K562 (cell line): Measurements from ENCODE around the gene KRTCAP2. TPM values are rescaled to one million over a fixed set of nuclear protein-coding genes. Genes with fewer than 3 reads are reported as not detected.

ENCODE experiments used
- E2F1 ChIP-seq: sonication (generic); formaldehyde crosslinking; IDR thresholded peaks from 2 replicates; pipeline ENCODE4 v1.8.1; 2023; ENCODE audit warnings: mild to moderate bottlenecking, missing genetic modification reagents, moderate library complexity
- ELF1 ChIP-seq: fragments of 200-800 bp; sonication (Bioruptor generic); IDR thresholded peaks from 2 replicates; pipeline ENCODE4 v1.6.1; 2016; ENCODE audit warnings: missing genetic modification characterization, missing compliant biosample characterization
- FOXA3 ChIP-seq, 2 experiments: fragments of 450-650 bp in 1 of 2; sonication (generic) in 1 of 2; formaldehyde crosslinking; IDR thresholded peaks in 1 of 2; conservative IDR thresholded peaks in 1 of 2; 2 replicates each; pipeline versions ENCODE4 v1.4.0 to v1.8.0; 2020 to 2022; ENCODE audit warnings: mild to moderate bottlenecking in 2 of 2, missing genetic modification reagents in 1 of 2
- GABPB2 ChIP-seq: fragments of 250-450 bp; sonication (Bioruptor Pico); conservative IDR thresholded peaks from 2 replicates; pipeline ENCODE4 v1.5.1; 2021; ENCODE audit warnings: mild to moderate bottlenecking
- NR2C2 ChIP-seq, 2 experiments: fragments of 200-800 bp in 1 of 2; sonication (Bioruptor generic) in 1 of 2; sonication (generic) in 1 of 2; formaldehyde crosslinking in 1 of 2; IDR thresholded peaks; 2 replicates each; pipeline versions ENCODE4 v1.6.1 to v1.8.0; 2016 to 2022; ENCODE audit warnings: mild to moderate bottlenecking in 1 of 2, missing compliant biosample characterization in 1 of 2, missing genetic modification characterization in 1 of 2, missing genetic modification reagents in 1 of 2
- RBM14 ChIP-seq: fragments of 200-400 bp; formaldehyde crosslinking; IDR thresholded peaks from 2 replicates; pipeline ENCODE4 v1.6.1; 2018; ENCODE audit warnings: low read depth, mild to moderate bottlenecking, low read length, moderate library complexity, borderline replicate concordance; ENCODE audit not compliant: insufficient read depth
- SIX5 ChIP-seq, 2 experiments: IDR thresholded peaks; 2 replicates each; pipeline ENCODE4 v1.6.1; 2011; ENCODE audit warnings: low read length in 2 of 2, borderline replicate concordance in 1 of 2, low read depth in 1 of 2, mild to moderate bottlenecking in 1 of 2, moderate library complexity in 1 of 2; ENCODE audit not compliant: insufficient read depth in 1 of 2
- YY1 ChIP-seq, 3 experiments: IDR thresholded peaks; 2 replicates each; pipeline ENCODE4 v1.6.1; 2011; ENCODE audit warnings: low read length in 2 of 3, mild to moderate bottlenecking in 2 of 3, moderate library complexity in 2 of 3, borderline replicate concordance in 1 of 3, control low read depth in 1 of 3, low read depth in 1 of 3; ENCODE audit not compliant: insufficient read depth in 3 of 3, insufficient replicate concordance in 2 of 3, control insufficient read depth in 1 of 3, insufficient read length in 1 of 3; ENCODE audit errors: extremely low read depth in 1 of 3
- ZBTB9 ChIP-seq: fragments of 450-650 bp; formaldehyde crosslinking; IDR thresholded peaks from 2 replicates; pipeline ENCODE4 v1.4.0; 2020; ENCODE audit warnings: mild to moderate bottlenecking, moderate library complexity
- ZNF263 ChIP-seq: sonication (generic); formaldehyde crosslinking; IDR thresholded peaks from 2 replicates; pipeline ENCODE4 v1.8.0; 2022; ENCODE audit warnings: mild to moderate bottlenecking, missing genetic modification reagents, borderline replicate concordance
- ZNF316 ChIP-seq: fragments of 450-650 bp; IDR thresholded peaks from 2 replicates; pipeline ENCODE4 v1.6.1; 2016
- polyA plus RNA-seq, 8 experiments: library from polyadenylated mRNA; depleted of rRNA in 4 of 8; stranded (reverse) in 5 of 8; unstranded in 3 of 8; fragments of >200 nt; fragmentation: Nextera tagmentation in 2 of 8; fragmentation: Illumina TruSeq in 1 of 8; extraction: Ambion mirVana in 2 of 8; extraction: Trizol in 1 of 8; gene quantifications; 2 replicates each; pipeline versions ENCODE4 v1.2.1 to v1.2.3, GENCODE V29; 2011 to 2014; ENCODE audit warnings: inconsistent platforms in 1 of 8, missing spikeins in 1 of 8
- total RNA-seq, 7 experiments: library from RNA; depleted of rRNA in 6 of 7; stranded (reverse); fragments of >200 nt in 6 of 7; fragmentation: Illumina TruSeq in 2 of 7; extraction: Trizol in 2 of 7; gene quantifications; 2 replicates each; pipeline versions ENCODE4 v1.2.1 to v1.2.3, GENCODE V29; 2011 to 2021; ENCODE audit warnings: low replicate concordance in 1 of 7
- TF ChIP-seq, protein P1 (sequence below): IDR thresholded peaks from 2 replicates; pipeline ENCODE4 v1.6.1; 2011; ENCODE audit not compliant: insufficient read length; ENCODE audit errors: extremely low read depth
- TF ChIP-seq, protein P2 (sequence below): fragments of 450-650 bp; IDR thresholded peaks from 2 replicates; pipeline ENCODE4 v1.6.1; 2016
- TF ChIP-seq, protein P3 (sequence below), 2 experiments: fragments of 150-350 bp in 1 of 2; IDR thresholded peaks; 2 replicates each; pipeline ENCODE4 v1.6.1; 2012 to 2016; ENCODE audit warnings: low read depth in 2 of 2, low read length in 2 of 2, mild to moderate bottlenecking in 1 of 2, moderate library complexity in 1 of 2
- TF ChIP-seq, protein P4 (sequence below): fragments of 450-650 bp; IDR thresholded peaks from 2 replicates; pipeline ENCODE4 v1.6.1; 2017; ENCODE audit warnings: antibody characterized with exemption

The KRTCAP2 gene
- total and polyA plus RNA-seq, 9 of the 15 experiments (the other 6 are each of a cell fraction or from before 2014, with no cell fraction given) = 126 to 436 (median 244) TPM

DNA sequence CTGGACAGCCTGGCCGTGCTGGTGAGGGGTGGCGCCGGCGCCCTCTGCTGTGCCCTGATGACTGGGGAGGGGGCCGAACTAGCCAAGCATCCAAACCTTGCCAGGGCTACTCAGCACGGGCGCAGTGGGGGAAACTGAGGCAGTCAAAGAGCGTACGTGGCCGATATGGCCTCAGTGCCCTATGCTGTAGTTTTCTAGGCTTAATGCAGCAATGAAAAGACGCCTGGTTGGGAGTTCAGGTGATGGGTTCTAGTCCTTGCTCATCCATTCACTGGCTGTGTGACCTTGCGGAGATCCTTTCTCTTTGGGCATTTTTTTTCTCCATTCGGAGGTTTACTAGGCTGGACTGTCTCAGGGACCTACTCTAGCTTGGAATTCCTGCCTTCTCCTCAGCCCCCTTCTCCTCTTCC is 36.2 kb upstream of the KRTCAP2 start (continued):
- TF ChIP-seq E2F1 (CRISPR knock-in tag) (no peak), RBM14 (no peak), NR2C2 (CRISPR knock-in tag; IDR thresholded peaks at IDR 0.05) (no peak; the same call in 1 of the 2 replicates), NR2C2 (tag; IDR thresholded peaks at IDR 0.05) (peak; percentile 96), ZNF316 (no peak), YY1 (IDR thresholded peaks at IDR 0.05; ENCODE audit: borderline replicate concordance in 1 of 3, control insufficient read depth in 1 of 3, extremely low read depth in 1 of 3, insufficient read depth in 3 of 3, insufficient read length in 1 of 3, insufficient replicate concordance in 2 of 3, low read depth in 1 of 3, low read length in 2 of 3) (no peak), ELF1 (tag) (no peak), GABPB2 (peak; percentile 51; the same call in 1 of the 2 replicates), SIX5 (IDR thresholded peaks at IDR 0.05; ENCODE audit: borderline replicate concordance in 1 of 2, insufficient read depth in 1 of 2, low read depth in 1 of 2, low read length in 2 of 2) (0 out of 4 replicates have a peak, but pooled peaks of 1 of the 2 experiments have one; percentile 13), ZNF263 (CRISPR knock-in tag) (no peak), FOXA3 (CRISPR knock-in tag; conservative IDR thresholded peaks at IDR 0.05 in 1 of 2, IDR thresholded peaks at IDR 0.05 in 1 of 2) (no peak), ZBTB9 (CRISPR knock-in tag) (0 out of 2 replicates have a peak, but pooled peaks have one; percentile 18)
- TF ChIP-seq, protein P1, sequence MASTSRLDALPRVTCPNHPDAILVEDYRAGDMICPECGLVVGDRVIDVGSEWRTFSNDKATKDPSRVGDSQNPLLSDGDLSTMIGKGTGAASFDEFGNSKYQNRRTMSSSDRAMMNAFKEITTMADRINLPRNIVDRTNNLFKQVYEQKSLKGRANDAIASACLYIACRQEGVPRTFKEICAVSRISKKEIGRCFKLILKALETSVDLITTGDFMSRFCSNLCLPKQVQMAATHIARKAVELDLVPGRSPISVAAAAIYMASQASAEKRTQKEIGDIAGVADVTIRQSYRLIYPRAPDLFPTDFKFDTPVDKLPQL = no peak
- TF ChIP-seq, protein P2, sequence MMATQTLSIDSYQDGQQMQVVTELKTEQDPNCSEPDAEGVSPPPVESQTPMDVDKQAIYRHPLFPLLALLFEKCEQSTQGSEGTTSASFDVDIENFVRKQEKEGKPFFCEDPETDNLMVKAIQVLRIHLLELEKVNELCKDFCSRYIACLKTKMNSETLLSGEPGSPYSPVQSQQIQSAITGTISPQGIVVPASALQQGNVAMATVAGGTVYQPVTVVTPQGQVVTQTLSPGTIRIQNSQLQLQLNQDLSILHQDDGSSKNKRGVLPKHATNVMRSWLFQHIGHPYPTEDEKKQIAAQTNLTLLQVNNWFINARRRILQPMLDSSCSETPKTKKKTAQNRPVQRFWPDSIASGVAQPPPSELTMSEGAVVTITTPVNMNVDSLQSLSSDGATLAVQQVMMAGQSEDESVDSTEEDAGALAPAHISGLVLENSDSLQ = no peak
- TF ChIP-seq, protein P3, sequence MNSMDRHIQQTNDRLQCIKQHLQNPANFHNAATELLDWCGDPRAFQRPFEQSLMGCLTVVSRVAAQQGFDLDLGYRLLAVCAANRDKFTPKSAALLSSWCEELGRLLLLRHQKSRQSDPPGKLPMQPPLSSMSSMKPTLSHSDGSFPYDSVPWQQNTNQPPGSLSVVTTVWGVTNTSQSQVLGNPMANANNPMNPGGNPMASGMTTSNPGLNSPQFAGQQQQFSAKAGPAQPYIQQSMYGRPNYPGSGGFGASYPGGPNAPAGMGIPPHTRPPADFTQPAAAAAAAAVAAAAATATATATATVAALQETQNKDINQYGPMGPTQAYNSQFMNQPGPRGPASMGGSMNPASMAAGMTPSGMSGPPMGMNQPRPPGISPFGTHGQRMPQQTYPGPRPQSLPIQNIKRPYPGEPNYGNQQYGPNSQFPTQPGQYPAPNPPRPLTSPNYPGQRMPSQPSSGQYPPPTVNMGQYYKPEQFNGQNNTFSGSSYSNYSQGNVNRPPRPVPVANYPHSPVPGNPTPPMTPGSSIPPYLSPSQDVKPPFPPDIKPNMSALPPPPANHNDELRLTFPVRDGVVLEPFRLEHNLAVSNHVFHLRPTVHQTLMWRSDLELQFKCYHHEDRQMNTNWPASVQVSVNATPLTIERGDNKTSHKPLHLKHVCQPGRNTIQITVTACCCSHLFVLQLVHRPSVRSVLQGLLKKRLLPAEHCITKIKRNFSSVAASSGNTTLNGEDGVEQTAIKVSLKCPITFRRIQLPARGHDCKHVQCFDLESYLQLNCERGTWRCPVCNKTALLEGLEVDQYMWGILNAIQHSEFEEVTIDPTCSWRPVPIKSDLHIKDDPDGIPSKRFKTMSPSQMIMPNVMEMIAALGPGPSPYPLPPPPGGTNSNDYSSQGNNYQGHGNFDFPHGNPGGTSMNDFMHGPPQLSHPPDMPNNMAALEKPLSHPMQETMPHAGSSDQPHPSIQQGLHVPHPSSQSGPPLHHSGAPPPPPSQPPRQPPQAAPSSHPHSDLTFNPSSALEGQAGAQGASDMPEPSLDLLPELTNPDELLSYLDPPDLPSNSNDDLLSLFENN (IDR thresholded peaks at IDR 0.05; ENCODE audit: low read depth in 2 of 2, low read length in 2 of 2) = no peak
- TF ChIP-seq, protein P4, sequence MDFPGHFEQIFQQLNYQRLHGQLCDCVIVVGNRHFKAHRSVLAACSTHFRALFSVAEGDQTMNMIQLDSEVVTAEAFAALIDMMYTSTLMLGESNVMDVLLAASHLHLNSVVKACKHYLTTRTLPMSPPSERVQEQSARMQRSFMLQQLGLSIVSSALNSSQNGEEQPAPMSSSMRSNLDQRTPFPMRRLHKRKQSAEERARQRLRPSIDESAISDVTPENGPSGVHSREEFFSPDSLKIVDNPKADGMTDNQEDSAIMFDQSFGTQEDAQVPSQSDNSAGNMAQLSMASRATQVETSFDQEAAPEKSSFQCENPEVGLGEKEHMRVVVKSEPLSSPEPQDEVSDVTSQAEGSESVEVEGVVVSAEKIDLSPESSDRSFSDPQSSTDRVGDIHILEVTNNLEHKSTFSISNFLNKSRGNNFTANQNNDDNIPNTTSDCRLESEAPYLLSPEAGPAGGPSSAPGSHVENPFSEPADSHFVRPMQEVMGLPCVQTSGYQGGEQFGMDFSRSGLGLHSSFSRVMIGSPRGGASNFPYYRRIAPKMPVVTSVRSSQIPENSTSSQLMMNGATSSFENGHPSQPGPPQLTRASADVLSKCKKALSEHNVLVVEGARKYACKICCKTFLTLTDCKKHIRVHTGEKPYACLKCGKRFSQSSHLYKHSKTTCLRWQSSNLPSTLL = no peak
